Measurements from ENCODE around the gene POU2F1.

GRCh38 chr1:167419245-167419644, 198.6 kb downstream of the POU2F1 start:
- no peak for TF ChIP-seq POLR2A (IDR thresholded peaks at IDR 0.05)
- no peak for TF ChIP-seq CTCF (IDR thresholded peaks at IDR 0.05)

Measured in body of pancreas (tissue), 4 donors.